Testis (tissue), 2 donors: Measurements from ENCODE around the gene FLT1.

Experiments used
- POLR2A ChIP-seq: fragments of 450-650 bp; IDR thresholded peaks from one replicate; pipeline ENCODE4 v1.6.1; 2017; ENCODE audit warnings: antibody characterized with exemption, mild to moderate bottlenecking, moderate library complexity
- TF ChIP-seq, protein P1 (sequence below), 3 experiments: fragments of 450-650 bp in 2 of 3; fragments of 200-600 bp in 1 of 3; sonication (generic) in 1 of 3; IDR thresholded peaks; one replicate each; pipeline ENCODE4 v1.5.1; 2016 to 2019; ENCODE audit warnings: antibody characterized with exemption in 3 of 3, mild to moderate bottlenecking in 2 of 3, moderate library complexity in 1 of 3

DNA sequence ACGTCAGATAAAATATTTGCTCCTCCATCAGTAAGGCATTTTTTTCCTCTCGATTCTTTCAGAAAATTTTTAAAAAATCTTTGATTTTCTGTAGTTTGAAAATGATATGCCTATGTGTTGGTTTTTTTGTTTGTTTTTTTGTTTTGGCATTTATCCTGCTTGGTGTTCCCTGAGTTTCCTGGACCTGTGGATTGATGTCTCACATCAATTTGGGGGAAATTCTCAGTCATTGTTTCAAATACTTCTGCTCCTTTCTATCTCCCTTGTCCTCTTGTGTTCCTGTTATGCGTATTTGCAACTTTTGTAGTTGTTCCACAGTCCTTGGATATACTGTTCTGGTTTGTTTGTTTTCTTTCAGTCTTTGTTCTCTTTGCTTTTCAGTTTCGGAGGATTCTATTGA is 18.8 kb upstream of the FLT1 start:
- TF ChIP-seq, protein P1, sequence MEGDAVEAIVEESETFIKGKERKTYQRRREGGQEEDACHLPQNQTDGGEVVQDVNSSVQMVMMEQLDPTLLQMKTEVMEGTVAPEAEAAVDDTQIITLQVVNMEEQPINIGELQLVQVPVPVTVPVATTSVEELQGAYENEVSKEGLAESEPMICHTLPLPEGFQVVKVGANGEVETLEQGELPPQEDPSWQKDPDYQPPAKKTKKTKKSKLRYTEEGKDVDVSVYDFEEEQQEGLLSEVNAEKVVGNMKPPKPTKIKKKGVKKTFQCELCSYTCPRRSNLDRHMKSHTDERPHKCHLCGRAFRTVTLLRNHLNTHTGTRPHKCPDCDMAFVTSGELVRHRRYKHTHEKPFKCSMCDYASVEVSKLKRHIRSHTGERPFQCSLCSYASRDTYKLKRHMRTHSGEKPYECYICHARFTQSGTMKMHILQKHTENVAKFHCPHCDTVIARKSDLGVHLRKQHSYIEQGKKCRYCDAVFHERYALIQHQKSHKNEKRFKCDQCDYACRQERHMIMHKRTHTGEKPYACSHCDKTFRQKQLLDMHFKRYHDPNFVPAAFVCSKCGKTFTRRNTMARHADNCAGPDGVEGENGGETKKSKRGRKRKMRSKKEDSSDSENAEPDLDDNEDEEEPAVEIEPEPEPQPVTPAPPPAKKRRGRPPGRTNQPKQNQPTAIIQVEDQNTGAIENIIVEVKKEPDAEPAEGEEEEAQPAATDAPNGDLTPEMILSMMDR (IDR thresholded peaks at IDR 0.05), result no peak
- no peak for TF ChIP-seq POLR2A
